ENCODE results near the gene SMIM20.
A peak's percentile ranks its signal among the peaks of the same experiment; 100 is the strongest.
"Not testable (repeated sequence)": the region's sequence is repeated elsewhere in the genome, so short reads cannot be mapped to it uniquely, and the experiment has no call there.

Gene SMIM20

GRCh38 chr4:25913851-25914669, at the start of gene SMIM20:
Gene SMIM20, plus strand, starts transcription at chr4:25914220. Its CDS starts 94 bp downstream, at chr4:25914314.
- peak; percentile 83 for DNase-seq

GRCh38 chr4:25865586-25865985, 48.4 kb upstream of the SMIM20 start:
- no peak for DNase-seq

DNA sequence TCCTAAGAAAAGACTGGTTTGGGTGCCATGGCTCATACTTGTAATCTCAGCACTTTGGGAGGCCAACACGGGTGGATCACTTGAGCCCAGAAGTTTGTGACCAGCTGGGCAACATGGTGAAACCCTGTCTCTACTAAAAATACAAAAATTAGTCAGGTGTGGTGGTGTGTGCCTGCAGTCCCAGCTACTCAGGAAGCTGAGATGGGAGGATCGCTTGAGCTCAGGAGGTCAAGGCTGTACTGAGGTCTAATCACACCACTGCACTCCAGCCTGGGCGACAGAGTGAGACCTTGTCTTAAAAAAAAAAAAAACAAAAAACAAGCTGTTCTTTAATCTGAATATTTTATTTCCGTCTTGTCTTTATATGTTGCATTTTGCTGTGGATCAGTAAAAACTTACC, 47.6 kb upstream of the SMIM20 start:
- DNase-seq, result not testable (repeated sequence)

DNA sequence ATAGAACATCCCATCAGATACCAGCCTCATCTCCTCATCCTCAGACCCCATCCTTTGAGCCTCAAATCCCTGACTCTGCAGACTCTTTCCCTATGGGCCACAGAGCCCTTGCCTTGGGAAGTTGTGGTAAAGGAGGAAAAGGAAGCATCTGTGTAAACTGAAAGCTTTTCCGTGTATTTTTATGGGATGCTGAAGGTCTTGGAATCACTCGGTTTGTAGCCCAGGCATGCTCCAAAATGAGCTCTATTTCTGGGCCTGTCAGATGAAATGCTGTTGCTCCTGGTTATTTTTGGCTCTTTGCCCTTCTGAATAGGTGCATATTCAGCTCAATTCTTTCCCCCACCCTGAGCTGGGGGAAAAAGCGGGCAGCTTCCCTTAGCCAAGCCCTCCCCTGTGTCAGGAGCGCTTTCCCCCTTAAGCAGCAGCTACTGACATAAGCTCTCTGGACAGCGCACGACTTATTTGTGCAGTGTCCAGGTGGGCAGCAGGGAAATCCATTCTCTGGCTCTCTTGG, 46.2 kb upstream of the SMIM20 start:
- no peak for DNase-seq

- DNase-seq, result no peak
These were observed 43.9 kb upstream of the SMIM20 start for GRCh38 chr4:25870081-25870480.

GRCh38 chr4:25872851-25873631, 41.0 kb upstream of the SMIM20 start:
- no peak for DNase-seq

- DNase-seq, result no peak
These were observed 40.3 kb upstream of the SMIM20 start for GRCh38 chr4:25873632-25874129.

- DNase-seq, result no peak
These were observed 39.4 kb upstream of the SMIM20 start for GRCh38 chr4:25874655-25875054.

- DNase-seq, result no peak
These were observed 38.7 kb upstream of the SMIM20 start for GRCh38 chr4:25875281-25875745.

- no peak for DNase-seq
These were observed 35.3 kb upstream of the SMIM20 start for GRCh38 chr4:25878676-25879075.

DNA sequence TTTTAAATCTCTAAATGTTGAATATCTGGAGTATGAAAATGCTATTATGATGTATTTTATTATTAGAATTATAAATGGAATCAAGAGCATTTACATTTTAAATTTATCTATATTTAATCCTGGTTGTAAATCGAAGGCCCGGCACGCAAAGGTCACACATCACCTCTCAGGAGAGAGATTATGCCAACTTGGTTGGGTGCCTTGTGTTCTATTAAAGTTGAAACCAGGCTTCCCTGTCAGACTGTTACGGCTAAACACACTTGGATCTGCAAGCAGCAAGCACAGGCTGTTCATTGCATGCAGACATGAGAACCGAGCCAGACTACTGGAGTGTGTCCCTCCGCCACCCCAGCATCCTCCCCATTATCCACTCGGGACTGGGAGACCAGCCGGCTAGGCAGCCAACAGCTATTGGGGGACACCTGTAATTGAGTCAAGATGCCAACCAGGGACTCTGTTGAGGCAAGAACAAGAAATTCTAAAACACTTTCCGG, 34.9 kb upstream of the SMIM20 start:
- DNase-seq, result no peak

DNA sequence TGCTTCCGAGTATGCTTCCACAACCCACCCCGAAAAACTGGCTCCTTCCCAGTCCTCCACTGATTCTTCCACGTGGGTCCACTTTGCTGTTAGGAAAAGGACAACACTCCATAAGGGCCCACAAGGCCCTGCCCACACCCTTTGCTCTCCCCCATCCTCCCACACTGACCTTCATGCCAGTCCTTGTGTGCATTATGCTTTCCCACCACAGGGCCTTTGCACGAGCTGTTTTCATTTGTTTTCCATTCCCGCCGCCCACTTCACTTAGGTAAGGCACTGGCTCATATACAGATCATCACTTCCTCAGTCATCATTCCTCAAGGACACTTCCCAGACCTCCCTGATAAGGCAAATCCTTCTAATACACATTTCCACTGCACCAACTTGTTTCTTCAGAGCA, 34.4 kb upstream of the SMIM20 start:
- no peak for DNase-seq

GRCh38 chr4:25879991-25880651, 33.9 kb upstream of the SMIM20 start:
- DNase-seq, result no peak

- no peak for DNase-seq
These were observed 32.8 kb upstream of the SMIM20 start for GRCh38 chr4:25881193-25881592.

- no peak for DNase-seq
These were observed 31.8 kb upstream of the SMIM20 start for GRCh38 chr4:25882226-25882625.

GRCh38 chr4:25883565-25883964, 30.5 kb upstream of the SMIM20 start:
- no peak for DNase-seq

- DNase-seq, result no peak
These were observed 29.8 kb upstream of the SMIM20 start for GRCh38 chr4:25884031-25884782.

GRCh38 chr4:25888781-25889180, 25.2 kb upstream of the SMIM20 start:
- no peak for DNase-seq

GRCh38 chr4:25889589-25890503, 24.2 kb upstream of the SMIM20 start:
- no peak for DNase-seq

DNA sequence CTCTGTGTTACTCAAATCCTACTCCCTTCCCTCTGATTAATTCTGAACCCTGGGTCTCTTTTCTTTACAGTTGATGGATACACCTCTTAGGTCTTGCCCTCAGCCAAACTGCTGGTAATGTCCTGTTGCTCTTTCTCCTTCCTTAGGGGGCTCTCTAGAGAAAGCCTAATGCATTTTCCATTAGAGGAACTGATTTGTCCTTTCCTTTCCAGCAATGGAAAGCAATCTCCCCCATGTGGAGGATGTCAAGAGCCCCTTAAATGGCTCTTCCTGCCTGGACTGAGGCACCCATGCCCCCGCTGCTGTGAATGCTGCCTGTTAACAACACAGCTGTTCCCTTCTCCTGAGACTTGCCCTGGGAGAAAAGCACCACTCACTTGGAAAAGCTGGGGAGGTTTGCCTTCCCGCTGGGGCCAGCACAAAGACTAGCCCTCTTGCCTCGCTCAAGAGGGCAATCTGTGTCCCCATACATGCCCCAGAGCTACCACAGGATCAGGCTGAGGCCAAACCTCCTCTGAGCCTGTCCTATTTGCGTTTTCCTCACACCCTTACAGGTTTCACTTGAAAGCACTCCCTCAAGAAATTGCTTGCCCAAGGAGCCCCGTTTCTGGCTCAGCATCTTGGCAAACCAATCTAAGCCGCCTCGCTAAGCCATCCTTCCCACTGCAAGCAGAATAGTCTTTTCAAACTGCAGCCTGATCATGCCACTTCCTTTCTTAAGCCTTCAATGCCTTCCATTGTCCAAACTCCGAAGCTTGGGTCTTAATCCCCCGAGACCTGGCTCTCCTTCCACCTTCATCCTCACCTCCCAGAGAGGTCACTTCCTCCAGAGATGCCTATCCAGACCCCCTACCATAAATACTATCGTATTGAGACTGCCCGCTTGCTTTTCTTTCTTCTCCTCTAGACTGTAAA, 23.2 kb upstream of the SMIM20 start:
- no peak for DNase-seq

Measured in stimulated activated CD4-positive, alpha-beta T cell treated with anti-CD3 and anti-CD28 coated beads, Interleukin-4, amount 100 ng/mL, for 1 hour (primary cell).